ENCODE results near the gene DAPK1.

The DAPK1 gene

GRCh38 chr9:87703636-87704276 lies 206.1 kb downstream of the DAPK1 start:
- TF ChIP-seq TAF1 (IDR thresholded peaks at IDR 0.05; ENCODE audit: low read depth) (no peak), FOXM1 (IDR thresholded peaks at IDR 0.05; ENCODE audit: borderline replicate concordance, low read depth) (no peak), CREB1 (IDR thresholded peaks at IDR 0.05; ENCODE audit: low read depth) (no peak)

GRCh38 chr9:87704342-87704741 lies 206.7 kb downstream of the DAPK1 start:
- no peak for TF ChIP-seq TEAD4 (IDR thresholded peaks at IDR 0.05)
- TF ChIP-seq, protein P1, sequence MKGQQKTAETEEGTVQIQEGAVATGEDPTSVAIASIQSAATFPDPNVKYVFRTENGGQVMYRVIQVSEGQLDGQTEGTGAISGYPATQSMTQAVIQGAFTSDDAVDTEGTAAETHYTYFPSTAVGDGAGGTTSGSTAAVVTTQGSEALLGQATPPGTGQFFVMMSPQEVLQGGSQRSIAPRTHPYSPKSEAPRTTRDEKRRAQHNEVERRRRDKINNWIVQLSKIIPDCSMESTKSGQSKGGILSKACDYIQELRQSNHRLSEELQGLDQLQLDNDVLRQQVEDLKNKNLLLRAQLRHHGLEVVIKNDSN (IDR thresholded peaks at IDR 0.05), result no peak
- no peak for TF ChIP-seq FOXM1 (IDR thresholded peaks at IDR 0.05; ENCODE audit: borderline replicate concordance, low read depth)
- no peak for TF ChIP-seq REST (IDR thresholded peaks at IDR 0.05; ENCODE audit: low read depth)
- no peak for TF ChIP-seq ZBTB7A (IDR thresholded peaks at IDR 0.05; ENCODE audit: low read depth)
- TF ChIP-seq CREB1 (IDR thresholded peaks at IDR 0.05; ENCODE audit: low read depth), result no peak
- no peak for TF ChIP-seq NFIC (IDR thresholded peaks at IDR 0.05)
- no peak for TF ChIP-seq CEBPB (IDR thresholded peaks at IDR 0.05)
- TF ChIP-seq EGR1 (IDR thresholded peaks at IDR 0.05), result no peak
- TF ChIP-seq TCF12 (IDR thresholded peaks at IDR 0.05; ENCODE audit: low read depth), result no peak

DNA sequence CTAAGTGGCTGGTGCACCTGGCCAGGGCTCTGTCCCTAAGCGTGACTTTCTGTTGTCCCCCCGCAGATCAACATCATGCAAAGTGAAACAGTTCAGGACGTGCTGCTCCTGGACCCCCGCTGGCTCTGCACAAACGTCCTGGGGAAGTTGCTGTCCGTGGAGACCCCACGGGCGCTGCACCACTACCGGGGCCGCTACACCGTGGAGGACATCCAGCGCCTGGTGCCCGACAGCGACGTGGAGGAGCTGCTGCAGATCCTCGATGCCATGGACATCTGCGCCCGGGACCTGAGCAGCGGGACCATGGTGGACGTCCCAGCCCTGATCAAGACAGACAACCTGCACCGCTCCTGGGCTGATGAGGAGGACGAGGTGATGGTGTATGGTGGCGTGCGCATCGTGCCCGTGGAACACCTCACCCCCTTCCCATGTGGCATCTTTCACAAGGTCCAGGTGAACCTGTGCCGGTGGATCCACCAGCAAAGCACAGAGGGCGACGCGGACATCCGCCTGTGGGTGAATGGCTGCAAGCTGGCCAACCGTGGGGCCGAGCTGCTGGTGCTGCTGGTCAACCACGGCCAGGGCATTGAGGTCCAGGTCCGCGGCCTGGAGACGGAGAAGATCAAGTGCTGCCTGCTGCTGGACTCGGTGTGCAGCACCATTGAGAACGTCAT lies 208.5 kb downstream of the DAPK1 start:
- TF ChIP-seq EP300 (IDR thresholded peaks at IDR 0.05; ENCODE audit: borderline replicate concordance) (no peak), CREB1 (IDR thresholded peaks at IDR 0.05; ENCODE audit: low read depth) (no peak), NFIC (IDR thresholded peaks at IDR 0.05) (no peak), TEAD4 (IDR thresholded peaks at IDR 0.05) (no peak), TCF12 (IDR thresholded peaks at IDR 0.05; ENCODE audit: low read depth) (no peak), EGR1 (IDR thresholded peaks at IDR 0.05) (no peak), REST (IDR thresholded peaks at IDR 0.05; ENCODE audit: low read depth) (no peak), FOXM1 (IDR thresholded peaks at IDR 0.05; ENCODE audit: borderline replicate concordance, low read depth) (no peak), YY1 (IDR thresholded peaks at IDR 0.05; ENCODE audit: low read depth) (no peak), CEBPB (IDR thresholded peaks at IDR 0.05) (no peak), RAD21 (IDR thresholded peaks at IDR 0.05; ENCODE audit: low read depth) (no peak), ZBTB7A (IDR thresholded peaks at IDR 0.05; ENCODE audit: low read depth) (no peak), TAF1 (IDR thresholded peaks at IDR 0.05; ENCODE audit: low read depth) (no peak)
- TF ChIP-seq, protein P2, sequence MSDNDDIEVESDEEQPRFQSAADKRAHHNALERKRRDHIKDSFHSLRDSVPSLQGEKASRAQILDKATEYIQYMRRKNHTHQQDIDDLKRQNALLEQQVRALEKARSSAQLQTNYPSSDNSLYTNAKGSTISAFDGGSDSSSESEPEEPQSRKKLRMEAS (IDR thresholded peaks at IDR 0.05), result no peak
- TF ChIP-seq, protein P1 (IDR thresholded peaks at IDR 0.05), result no peak

- TF ChIP-seq CEBPB (IDR thresholded peaks at IDR 0.05), result no peak
Measured at GRCh38 chr9:87707805-87708506, 210.3 kb downstream of the DAPK1 start.

GRCh38 chr9:87708546-87708945 lies 210.9 kb downstream of the DAPK1 start:
- TF ChIP-seq RAD21 (IDR thresholded peaks at IDR 0.05; ENCODE audit: low read depth) (no peak), ZBTB7A (IDR thresholded peaks at IDR 0.05; ENCODE audit: low read depth) (no peak), NFIC (IDR thresholded peaks at IDR 0.05) (no peak), TCF12 (IDR thresholded peaks at IDR 0.05; ENCODE audit: low read depth) (no peak), CREB1 (IDR thresholded peaks at IDR 0.05; ENCODE audit: low read depth) (no peak), YY1 (IDR thresholded peaks at IDR 0.05; ENCODE audit: low read depth) (no peak), TEAD4 (IDR thresholded peaks at IDR 0.05) (no peak), EGR1 (IDR thresholded peaks at IDR 0.05) (no peak), FOXM1 (IDR thresholded peaks at IDR 0.05; ENCODE audit: borderline replicate concordance, low read depth) (no peak), EP300 (IDR thresholded peaks at IDR 0.05; ENCODE audit: borderline replicate concordance) (no peak), CEBPB (IDR thresholded peaks at IDR 0.05) (no peak), REST (IDR thresholded peaks at IDR 0.05; ENCODE audit: low read depth) (no peak), TAF1 (IDR thresholded peaks at IDR 0.05; ENCODE audit: low read depth) (no peak)
- TF ChIP-seq, protein P2 (IDR thresholded peaks at IDR 0.05), result no peak
- TF ChIP-seq, protein P1 (IDR thresholded peaks at IDR 0.05), result no peak

All from Ishikawa (cell line).